ENCODE measurements around the gene ASMTL. TPM values are rescaled to one million over a fixed set of nuclear protein-coding genes. Genes with fewer than 3 reads are reported as not detected.

ASMTL gene, protein sequence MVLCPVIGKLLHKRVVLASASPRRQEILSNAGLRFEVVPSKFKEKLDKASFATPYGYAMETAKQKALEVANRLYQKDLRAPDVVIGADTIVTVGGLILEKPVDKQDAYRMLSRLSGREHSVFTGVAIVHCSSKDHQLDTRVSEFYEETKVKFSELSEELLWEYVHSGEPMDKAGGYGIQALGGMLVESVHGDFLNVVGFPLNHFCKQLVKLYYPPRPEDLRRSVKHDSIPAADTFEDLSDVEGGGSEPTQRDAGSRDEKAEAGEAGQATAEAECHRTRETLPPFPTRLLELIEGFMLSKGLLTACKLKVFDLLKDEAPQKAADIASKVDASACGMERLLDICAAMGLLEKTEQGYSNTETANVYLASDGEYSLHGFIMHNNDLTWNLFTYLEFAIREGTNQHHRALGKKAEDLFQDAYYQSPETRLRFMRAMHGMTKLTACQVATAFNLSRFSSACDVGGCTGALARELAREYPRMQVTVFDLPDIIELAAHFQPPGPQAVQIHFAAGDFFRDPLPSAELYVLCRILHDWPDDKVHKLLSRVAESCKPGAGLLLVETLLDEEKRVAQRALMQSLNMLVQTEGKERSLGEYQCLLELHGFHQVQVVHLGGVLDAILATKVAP
- total RNA-seq (ENCODE audit: low replicate concordance) = 46.1 and 73.2 TPM in 2 replicates

DNA sequence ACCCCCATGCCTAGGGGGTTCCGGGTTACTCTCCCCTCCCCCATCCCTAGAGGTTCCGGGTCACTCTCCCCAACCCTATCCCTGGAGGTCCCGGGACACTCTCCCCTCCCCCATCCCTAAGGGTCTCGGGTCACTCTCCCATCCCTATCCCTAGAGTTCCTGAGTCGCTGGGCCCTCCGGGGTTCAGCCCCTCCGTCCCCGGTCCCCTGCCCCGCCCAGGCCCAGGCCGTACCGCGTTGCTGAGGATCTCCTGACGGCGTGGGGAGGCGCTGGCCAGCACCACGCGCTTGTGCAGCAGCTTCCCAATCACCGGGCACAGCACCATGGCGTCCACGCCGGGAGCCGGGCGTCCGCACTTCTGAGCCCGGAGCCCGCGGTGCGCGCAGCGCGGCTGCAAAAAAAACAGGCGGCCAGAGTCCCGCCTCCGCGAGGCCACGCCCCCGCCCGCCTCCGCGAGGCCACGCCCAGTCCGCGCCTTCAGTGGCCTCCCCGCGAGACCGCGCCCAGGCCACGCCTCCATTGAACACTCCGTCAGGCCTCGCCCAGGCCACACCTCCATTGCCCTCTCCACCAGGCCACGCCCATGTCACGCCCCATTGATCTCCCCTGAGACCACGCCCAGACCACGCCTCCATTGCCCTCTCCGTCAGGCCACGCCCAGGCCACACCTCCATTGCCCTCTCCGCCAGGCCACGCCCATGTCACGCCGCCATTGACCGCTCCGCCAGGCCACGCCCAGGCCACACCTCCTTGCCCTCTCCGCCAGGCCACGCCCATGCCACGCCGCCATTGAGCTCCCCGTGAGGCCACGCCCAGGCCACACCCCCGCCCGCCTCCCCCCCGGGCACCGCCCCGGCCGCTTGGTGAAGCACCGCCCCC, at the start of gene ASMTL:
Gene ASMTL, minus strand, starts transcription at position 394 of the 879 bp plus-strand sequence. Its CDS starts 69 bp downstream, at position 325.
- peak within 1 kb of the TSS; percentile 91 for H3K27ac Mint-ChIP-seq
- peaks cover 5% of the 10 kb centered on the region for H3K4me1 Mint-ChIP-seq
- peaks cover 10% of the 10 kb centered on the region for H3F3A ChIP-seq (ENCODE audit: low read depth)

DNA sequence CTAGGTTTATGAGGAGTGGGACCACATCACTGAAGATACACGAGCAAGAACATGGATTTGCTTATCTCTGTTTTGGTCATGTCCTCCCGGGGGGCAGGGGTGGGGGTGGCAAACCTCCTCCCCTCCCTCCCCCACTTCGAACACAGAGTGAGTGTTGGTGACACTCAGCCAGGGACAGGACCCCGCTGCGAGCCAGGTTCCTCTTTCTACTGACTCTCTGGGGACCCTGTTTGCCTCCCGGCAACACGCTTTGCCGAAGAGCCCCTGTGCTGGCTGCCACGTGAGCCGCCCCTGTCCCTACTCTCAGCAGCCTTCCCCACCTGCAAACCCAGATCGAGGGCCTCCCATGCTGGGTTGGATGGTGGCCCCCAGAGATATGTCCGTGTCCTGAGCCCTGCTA, 49.5 kb upstream of the ASMTL start:
- Histone ChIP-seq H3K9ac (no peak overlapping the region), H3K36me3 (no peaks in the 10 kb centered on the region), H3K9me3 (ENCODE audit: low read depth) (no peaks in the 10 kb centered on the region), H3K4me3 (no peak overlapping the region), H2AFZ (replicated peaks) (no peak overlapping the region), H3K4me1 (no peaks in the 10 kb centered on the region), H4K20me1 (ENCODE audit: low read depth) (no peaks in the 10 kb centered on the region), H3K27me3 (no peaks in the 10 kb centered on the region), H3K4me2 (no peak overlapping the region), H3K27ac (no peak overlapping the region), H3F3A (ENCODE audit: low read depth) (no peaks in the 10 kb centered on the region), H3K79me2 (ENCODE audit: low read depth) (no peaks in the 10 kb centered on the region)
- no peaks in the 10 kb centered on the region for H3K4me1 Mint-ChIP-seq
- H3K9me3 Mint-ChIP-seq = no peaks in the 10 kb centered on the region
- no peak overlapping the region for H3K4me3 Mint-ChIP-seq
- H3K27ac Mint-ChIP-seq = no peak overlapping the region
- DNase-seq (ENCODE audit: low spot score) = no peak
- TF ChIP-seq, protein P1, sequence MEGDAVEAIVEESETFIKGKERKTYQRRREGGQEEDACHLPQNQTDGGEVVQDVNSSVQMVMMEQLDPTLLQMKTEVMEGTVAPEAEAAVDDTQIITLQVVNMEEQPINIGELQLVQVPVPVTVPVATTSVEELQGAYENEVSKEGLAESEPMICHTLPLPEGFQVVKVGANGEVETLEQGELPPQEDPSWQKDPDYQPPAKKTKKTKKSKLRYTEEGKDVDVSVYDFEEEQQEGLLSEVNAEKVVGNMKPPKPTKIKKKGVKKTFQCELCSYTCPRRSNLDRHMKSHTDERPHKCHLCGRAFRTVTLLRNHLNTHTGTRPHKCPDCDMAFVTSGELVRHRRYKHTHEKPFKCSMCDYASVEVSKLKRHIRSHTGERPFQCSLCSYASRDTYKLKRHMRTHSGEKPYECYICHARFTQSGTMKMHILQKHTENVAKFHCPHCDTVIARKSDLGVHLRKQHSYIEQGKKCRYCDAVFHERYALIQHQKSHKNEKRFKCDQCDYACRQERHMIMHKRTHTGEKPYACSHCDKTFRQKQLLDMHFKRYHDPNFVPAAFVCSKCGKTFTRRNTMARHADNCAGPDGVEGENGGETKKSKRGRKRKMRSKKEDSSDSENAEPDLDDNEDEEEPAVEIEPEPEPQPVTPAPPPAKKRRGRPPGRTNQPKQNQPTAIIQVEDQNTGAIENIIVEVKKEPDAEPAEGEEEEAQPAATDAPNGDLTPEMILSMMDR (IDR thresholded peaks at IDR 0.05) = no peak
- TF ChIP-seq EZH2phosphoT487 (IDR thresholded peaks at IDR 0.05) = no peak
- no peak for TF ChIP-seq EZH2 (IDR thresholded peaks at IDR 0.05)
- no peaks in the 10 kb centered on the region for H3K36me3 Mint-ChIP-seq
- H3K27me3 Mint-ChIP-seq (ENCODE audit: insufficient read depth, low read depth) = peaks cover 2% of the 10 kb centered on the region

More for the DNA sequence above, at the start of gene ASMTL:
- H3K4me2 ChIP-seq = peak within 1 kb of the TSS; percentile 79
- no peaks in the 10 kb centered on the region for H3K27me3 ChIP-seq
- TF ChIP-seq, protein P1 (IDR thresholded peaks at IDR 0.05) = no peak
- TF ChIP-seq EZH2 (IDR thresholded peaks at IDR 0.05) (no peak), EZH2phosphoT487 (IDR thresholded peaks at IDR 0.05) (no peak)
- H3K4me3 ChIP-seq = peak within 1 kb of the TSS; percentile 98
- H3K36me3 Mint-ChIP-seq = peaks cover 22% of the 10 kb centered on the region
- H3K79me2 ChIP-seq (ENCODE audit: low read depth) = peaks cover 48% of the 10 kb centered on the region
- H3K9me3 Mint-ChIP-seq = peaks cover 24% of the 10 kb centered on the region
- peaks cover 8% of the 10 kb centered on the region for H4K20me1 ChIP-seq (ENCODE audit: low read depth)
- H3K27ac ChIP-seq = peak within 1 kb of the TSS; percentile 55
- peaks cover 3% of the 10 kb centered on the region for H3K27me3 Mint-ChIP-seq (ENCODE audit: insufficient read depth, low read depth)
- peaks cover 9% of the 10 kb centered on the region for H3K9me3 ChIP-seq (ENCODE audit: low read depth)
- H3K9ac ChIP-seq = peak within 1 kb of the TSS; percentile 84
- H3K4me1 ChIP-seq = peaks cover 2% of the 10 kb centered on the region
- no peak within 1 kb of the TSS for H2AFZ ChIP-seq (replicated peaks)
- H3K36me3 ChIP-seq = peaks cover 5% of the 10 kb centered on the region
- H3K4me3 Mint-ChIP-seq = peak within 1 kb of the TSS; percentile 92
- DNase-seq (ENCODE audit: low spot score) = peak; percentile 100

DNA sequence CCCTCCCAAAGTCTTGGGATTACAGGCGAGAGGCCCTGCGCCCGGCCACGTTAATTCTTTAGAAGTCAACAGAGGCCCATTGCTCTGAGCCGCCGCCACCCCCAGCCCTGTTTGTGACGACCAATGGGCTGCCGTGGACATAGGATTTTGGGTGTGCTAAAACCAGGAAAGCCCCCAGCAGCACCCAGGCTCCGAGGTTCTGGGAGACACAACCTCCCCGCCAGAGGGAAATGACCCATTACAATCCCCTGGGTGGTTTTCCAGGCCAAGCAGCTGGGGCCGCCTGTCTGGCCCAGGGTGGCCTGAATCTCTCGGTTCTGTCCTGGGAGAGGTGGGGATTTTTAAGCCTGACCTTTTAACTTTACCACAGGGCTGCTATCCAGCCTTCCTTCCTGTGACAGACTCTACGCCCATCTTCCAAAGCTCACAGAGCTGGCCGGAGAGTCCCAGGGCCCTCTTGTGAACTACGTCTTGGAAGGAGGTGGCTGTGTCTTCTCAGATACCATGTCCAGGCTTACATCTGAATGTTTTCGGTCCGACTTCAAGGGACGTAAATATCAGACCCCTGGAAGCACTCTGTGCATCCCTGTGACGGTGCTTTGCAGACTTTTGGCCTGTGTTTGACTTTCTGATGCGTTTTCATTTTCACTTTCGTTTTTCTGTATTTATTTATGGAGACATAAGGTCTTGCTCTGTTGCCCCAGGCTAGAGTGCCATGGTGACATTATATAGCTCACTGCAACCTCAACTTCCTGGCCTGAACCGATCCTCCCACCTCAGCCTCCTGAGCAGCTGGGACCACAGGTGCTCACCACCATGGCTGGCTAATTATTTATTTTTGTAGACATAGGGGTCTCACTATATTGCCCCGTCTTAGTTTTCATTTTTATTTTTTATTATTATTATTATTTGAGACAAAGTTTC, 48.3 kb upstream of the ASMTL start:
- Histone ChIP-seq H3K9me3 (ENCODE audit: low read depth) (no peaks in the 10 kb centered on the region), H3K27ac (no peak overlapping the region), H3K27me3 (no peaks in the 10 kb centered on the region), H3K36me3 (no peaks in the 10 kb centered on the region), H4K20me1 (ENCODE audit: low read depth) (no peaks in the 10 kb centered on the region), H3K4me3 (no peak overlapping the region), H2AFZ (replicated peaks) (no peak overlapping the region), H3K79me2 (ENCODE audit: low read depth) (no peaks in the 10 kb centered on the region), H3K4me2 (no peak overlapping the region), H3K9ac (no peak overlapping the region), H3F3A (ENCODE audit: low read depth) (no peaks in the 10 kb centered on the region), H3K4me1 (no peaks in the 10 kb centered on the region)
- no peak overlapping the region for H3K4me3 Mint-ChIP-seq
- TF ChIP-seq EZH2 (IDR thresholded peaks at IDR 0.05) (no peak), EZH2phosphoT487 (IDR thresholded peaks at IDR 0.05) (no peak)
- TF ChIP-seq, protein P1 (IDR thresholded peaks at IDR 0.05) = no peak
- no peak overlapping the region for H3K27ac Mint-ChIP-seq
- no peaks in the 10 kb centered on the region for H3K9me3 Mint-ChIP-seq
- no peak for DNase-seq (ENCODE audit: low spot score)
- peaks cover 2% of the 10 kb centered on the region for H3K27me3 Mint-ChIP-seq (ENCODE audit: insufficient read depth, low read depth)
- H3K36me3 Mint-ChIP-seq = no peaks in the 10 kb centered on the region
- H3K4me1 Mint-ChIP-seq = no peaks in the 10 kb centered on the region
